H9 (cell line): Measurements from ENCODE around the gene SART1. TPM values are rescaled to one million over a fixed set of nuclear protein-coding genes. Genes with fewer than 3 reads are reported as not detected.

Source experiments
- DNase-seq: peaks from one replicate; pipeline ENCODE4 v3.0.0-alpha.2; 2017
- H2AFZ ChIP-seq: one replicate; pipeline ENCODE4 v1.6.1; 2013; ENCODE audit warnings: mild to moderate bottlenecking, low read length, control low read depth, moderate library complexity
- H2AK5ac ChIP-seq: 2 replicates; pipeline ENCODE4 v1.6.1; 2013; ENCODE audit warnings: low read length, control low read depth, mixed read lengths; ENCODE audit not compliant: insufficient read length
- H2BK120ac ChIP-seq: one replicate; pipeline ENCODE4 v1.6.1; 2013; ENCODE audit warnings: low read depth, mild to moderate bottlenecking, low read length, control low read depth, inconsistent platforms; ENCODE audit not compliant: poor library complexity, severe bottlenecking
- H2BK12ac ChIP-seq: 2 replicates; pipeline ENCODE4 v1.6.1; 2013; ENCODE audit warnings: low read length, control low read depth, mixed read lengths, low read depth; ENCODE audit not compliant: insufficient read length
- H2BK15ac ChIP-seq: 2 replicates; pipeline ENCODE4 v1.6.1; 2013; ENCODE audit warnings: low read depth, low read length, control low read depth
- H2BK20ac ChIP-seq: one replicate; pipeline ENCODE4 v1.6.1; 2013; ENCODE audit warnings: low read depth, mild to moderate bottlenecking, low read length, control low read depth, inconsistent platforms; ENCODE audit not compliant: poor library complexity, severe bottlenecking
- H2BK5ac ChIP-seq: 2 replicates; pipeline ENCODE4 v1.6.1; 2013; ENCODE audit warnings: low read length, control low read depth, mixed read lengths; ENCODE audit not compliant: insufficient read length
- H3K14ac ChIP-seq: 2 replicates; pipeline ENCODE4 v1.6.1; 2013; ENCODE audit warnings: low read length, control low read depth; ENCODE audit not compliant: insufficient read depth
- H3K18ac ChIP-seq: 2 replicates; pipeline ENCODE4 v1.6.1; 2013; ENCODE audit warnings: low read depth, mild to moderate bottlenecking, mixed read lengths, low read length, control low read depth; ENCODE audit not compliant: insufficient read length
- H3K23ac ChIP-seq: 2 replicates; pipeline ENCODE4 v1.6.1; 2013; ENCODE audit warnings: low read length, control low read depth, mixed read lengths, low read depth; ENCODE audit not compliant: insufficient read length
- H3K23me2 ChIP-seq: 2 replicates; pipeline ENCODE4 v1.6.1; 2013; ENCODE audit warnings: low read depth, mild to moderate bottlenecking, mixed read lengths, low read length, control low read depth; ENCODE audit not compliant: insufficient read length, poor library complexity, severe bottlenecking
- H3K27ac ChIP-seq: 2 replicates; pipeline ENCODE4 v1.5.1; 2013; ENCODE audit warnings: low read length, control low read depth, mixed read lengths, low read depth; ENCODE audit not compliant: insufficient read length
- H3K27me3 ChIP-seq: 2 replicates; pipeline ENCODE4 v1.6.1; 2013; ENCODE audit warnings: low read length, control low read depth, inconsistent platforms; ENCODE audit not compliant: insufficient read depth
- H3K4ac ChIP-seq: 2 replicates; pipeline ENCODE4 v1.6.1; 2013; ENCODE audit warnings: low read depth, mild to moderate bottlenecking, control low read depth, inconsistent platforms, low read length, moderate library complexity
- H3K4me1 ChIP-seq: 2 replicates; pipeline ENCODE4 v1.6.1; 2013; ENCODE audit warnings: low read length, control low read depth, inconsistent platforms; ENCODE audit not compliant: insufficient read depth
- H3K4me2 ChIP-seq: 2 replicates; pipeline ENCODE4 v1.6.1; 2013; ENCODE audit warnings: low read length, control low read depth, mixed read lengths; ENCODE audit not compliant: insufficient read length, insufficient read depth
- H3K56ac ChIP-seq: 2 replicates; pipeline ENCODE4 v1.6.1; 2013; ENCODE audit warnings: low read depth, mild to moderate bottlenecking, mixed read lengths, low read length, control low read depth; ENCODE audit not compliant: insufficient read length
- H3K79me1 ChIP-seq: 2 replicates; pipeline ENCODE4 v1.6.1; 2013; ENCODE audit warnings: low read depth, mild to moderate bottlenecking, moderate library complexity, low read length, control low read depth, inconsistent platforms; ENCODE audit not compliant: insufficient read depth, poor library complexity, severe bottlenecking
- H3K79me2 ChIP-seq: 2 replicates; pipeline ENCODE4 v1.6.1; 2013; ENCODE audit warnings: low read length, control low read depth, inconsistent platforms; ENCODE audit not compliant: insufficient read depth
- H3K9ac ChIP-seq: 2 replicates; pipeline ENCODE4 v1.6.1; 2013; ENCODE audit warnings: low read length, control low read depth, mixed read lengths; ENCODE audit not compliant: insufficient read length; ENCODE audit errors: extremely low read depth
- H3K9me3 ChIP-seq: one replicate; pipeline ENCODE4 v1.6.1; 2013; ENCODE audit warnings: low read depth, low read length, inconsistent platforms; ENCODE audit not compliant: control insufficient read depth
- H3T11ph ChIP-seq: one replicate; pipeline ENCODE4 v1.6.1; 2013; ENCODE audit warnings: mild to moderate bottlenecking, low read length, control low read depth, inconsistent platforms
- H4K20me1 ChIP-seq: one replicate; pipeline ENCODE4 v1.6.1; 2013; ENCODE audit not compliant: control insufficient read depth, insufficient read length, insufficient read depth
- H4K5ac ChIP-seq: 2 replicates; pipeline ENCODE4 v1.6.1; 2013; ENCODE audit warnings: low read depth, mild to moderate bottlenecking, mixed read lengths, low read length, control low read depth; ENCODE audit not compliant: insufficient read length
- H4K8ac ChIP-seq: replicated peaks from 2 replicates; pipeline ENCODE4 v1.6.1; 2013; ENCODE audit warnings: low read length, control low read depth, mixed read lengths, low read depth; ENCODE audit not compliant: insufficient read length
- H4K91ac ChIP-seq: 2 replicates; pipeline ENCODE4 v1.6.1; 2013; ENCODE audit warnings: low read depth, mild to moderate bottlenecking, moderate library complexity, mixed read lengths, low read length, control low read depth; ENCODE audit not compliant: insufficient read length
- H3K27ac Mint-ChIP-seq, 3 experiments: 2 replicates in 2 of 3; 3 replicates in 1 of 3; pipeline ENCODE4 v1.8.0; 2020 to 2021; ENCODE audit warnings: mixed read lengths in 3 of 3, mild to moderate bottlenecking in 1 of 3, moderate library complexity in 1 of 3
- H3K27me3 Mint-ChIP-seq: 2 replicates; pipeline ENCODE4 v1.8.0; 2021; ENCODE audit warnings: low read depth, mild to moderate bottlenecking, moderate library complexity, mixed read lengths
- H3K36me3 Mint-ChIP-seq, 3 experiments: 2 replicates in 2 of 3; 3 replicates in 1 of 3; pipeline ENCODE4 v1.8.0; 2020 to 2021; ENCODE audit warnings: low read depth in 3 of 3, mixed read lengths in 3 of 3; ENCODE audit not compliant: insufficient read depth in 1 of 3
- H3K4me1 Mint-ChIP-seq, 2 experiments: 2 replicates each; pipeline ENCODE4 v1.8.0; 2020; ENCODE audit warnings: mixed read lengths in 2 of 2
- H3K4me3 Mint-ChIP-seq, 2 experiments: 2 replicates in 1 of 2; 3 replicates in 1 of 2; pipeline ENCODE4 v1.8.0; 2020 to 2021; ENCODE audit warnings: mild to moderate bottlenecking in 2 of 2, mixed read lengths in 2 of 2, moderate library complexity in 1 of 2
- H3K9me3 Mint-ChIP-seq, 2 experiments: 2 replicates in 1 of 2; 3 replicates in 1 of 2; pipeline ENCODE4 v1.8.0; 2020; ENCODE audit warnings: mild to moderate bottlenecking in 2 of 2, mixed read lengths in 2 of 2, moderate library complexity in 1 of 2
- WGBS: extraction: QIAGEN DNeasy Blood & Tissue Kit; methylation state at CpG from one replicate; pipeline ENCODE4 v1.1.7; 2013; ENCODE audit warnings: missing lambda C conversion rate, low lambda C conversion rate, mixed read lengths; ENCODE audit not compliant: insufficient read length; ENCODE audit errors: extremely low coverage; 5-methylcytosine and 5-hydroxymethylcytosine counted together
- total RNA-seq: library from RNA; stranded (reverse); gene quantifications from 2 replicates; pipeline ENCODE4 v1.2.1, GENCODE V29; 2021
- TF ChIP-seq, protein P1 (sequence below): fragments of 200-600 bp; sonication (generic); conservative IDR thresholded peaks from 3 replicates; pipeline ENCODE4 v1.8.0; 2021; ENCODE audit warnings: antibody characterized with exemption, mild to moderate bottlenecking

SART1 gene
- total RNA-seq, 1 experiment from 2014 or later = 52.0 TPM

DNA sequence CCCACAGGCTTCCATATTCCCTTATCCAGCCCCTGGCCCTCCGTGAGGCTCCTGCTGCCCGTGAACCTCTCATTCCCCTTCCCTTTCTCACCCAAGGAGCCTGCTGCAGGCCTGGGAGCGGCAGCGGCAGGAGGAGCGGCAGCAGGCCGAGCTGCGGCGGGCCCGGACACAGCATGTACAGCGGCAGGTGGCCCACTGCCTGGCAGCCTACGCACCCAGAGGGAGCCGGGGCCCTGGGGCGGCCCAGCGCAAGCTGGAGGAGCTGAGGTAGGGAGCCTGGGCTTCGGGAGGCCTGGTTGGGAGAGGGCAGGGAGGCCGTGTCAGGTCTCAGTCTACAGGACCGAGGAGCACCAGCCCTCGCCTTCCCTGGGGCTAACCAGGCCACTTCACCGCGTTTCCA is 8.1 kb upstream of the SART1 start:
- Histone ChIP-seq H3K9ac (no peak overlapping the region), H3K9me3 (no peaks in the 10 kb centered on the region)
- H3K4me3 Mint-ChIP-seq = no peak overlapping the region

More for the DNA sequence above, 8.1 kb upstream of the SART1 start:
- no peak overlapping the region for H3K27ac ChIP-seq
- no peak overlapping the region for H4K5ac ChIP-seq
- Mint-ChIP-seq H3K27me3 (peaks cover 2% of the 10 kb centered on the region), H3K36me3 (peaks cover 0 to 12% (median 2%) of the 10 kb centered on the region in 3 experiments; a peak in 3 of 7 replicates), H3K27ac (peak overlapping the region in 1 of 3 experiments; percentile 72; a peak in 1 of 7 replicates), H3K4me1 (peaks cover 0 to 2% of the 10 kb centered on the region in 2 experiments; a peak in 2 of 4 replicates), H3K9me3 (no peaks in the 10 kb centered on the region; a peak in 1 of 5 replicates)
- H2BK20ac ChIP-seq = no peak overlapping the region
- no CpG with 5 or more reads among the region's 20 CpGs for WGBS
- no peaks in the 10 kb centered on the region for H3K79me1 ChIP-seq
- no peak overlapping the region for H2AK5ac ChIP-seq
- no peak overlapping the region for H3K14ac ChIP-seq
- H3K23ac ChIP-seq = no peak overlapping the region
- H4K8ac ChIP-seq = no peak overlapping the region
- no peak overlapping the region for H3K18ac ChIP-seq
- H2BK120ac ChIP-seq = no peak overlapping the region
- TF ChIP-seq, protein P1, sequence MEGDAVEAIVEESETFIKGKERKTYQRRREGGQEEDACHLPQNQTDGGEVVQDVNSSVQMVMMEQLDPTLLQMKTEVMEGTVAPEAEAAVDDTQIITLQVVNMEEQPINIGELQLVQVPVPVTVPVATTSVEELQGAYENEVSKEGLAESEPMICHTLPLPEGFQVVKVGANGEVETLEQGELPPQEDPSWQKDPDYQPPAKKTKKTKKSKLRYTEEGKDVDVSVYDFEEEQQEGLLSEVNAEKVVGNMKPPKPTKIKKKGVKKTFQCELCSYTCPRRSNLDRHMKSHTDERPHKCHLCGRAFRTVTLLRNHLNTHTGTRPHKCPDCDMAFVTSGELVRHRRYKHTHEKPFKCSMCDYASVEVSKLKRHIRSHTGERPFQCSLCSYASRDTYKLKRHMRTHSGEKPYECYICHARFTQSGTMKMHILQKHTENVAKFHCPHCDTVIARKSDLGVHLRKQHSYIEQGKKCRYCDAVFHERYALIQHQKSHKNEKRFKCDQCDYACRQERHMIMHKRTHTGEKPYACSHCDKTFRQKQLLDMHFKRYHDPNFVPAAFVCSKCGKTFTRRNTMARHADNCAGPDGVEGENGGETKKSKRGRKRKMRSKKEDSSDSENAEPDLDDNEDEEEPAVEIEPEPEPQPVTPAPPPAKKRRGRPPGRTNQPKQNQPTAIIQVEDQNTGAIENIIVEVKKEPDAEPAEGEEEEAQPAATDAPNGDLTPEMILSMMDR = no peak
- H4K91ac ChIP-seq = no peak overlapping the region
- H4K20me1 ChIP-seq = no peaks in the 10 kb centered on the region
- no peaks in the 10 kb centered on the region for H3K27me3 ChIP-seq
- H2AFZ ChIP-seq = no peak overlapping the region
- H3T11ph ChIP-seq = no peak overlapping the region
- H2BK5ac ChIP-seq = no peak overlapping the region
- no peaks in the 10 kb centered on the region for H3K4me1 ChIP-seq
- H3K23me2 ChIP-seq = no peaks in the 10 kb centered on the region
- no peaks in the 10 kb centered on the region for H3K79me2 ChIP-seq
- no peak overlapping the region; the same call in 1 of the 2 replicates for H3K4ac ChIP-seq
- DNase-seq = no peak
- no peak overlapping the region for H3K56ac ChIP-seq
- no peak overlapping the region for H3K4me2 ChIP-seq
- no peak overlapping the region for H2BK12ac ChIP-seq
- H2BK15ac ChIP-seq = no peak overlapping the region
